ENCODE data around the gene FRMD4B.

GRCh38 chr3:69409831-69410230 lies 23.9 kb upstream of the FRMD4B start:
- no peak for TF ChIP-seq CTCF (IDR thresholded peaks at IDR 0.05)
- TF ChIP-seq POLR2A (IDR thresholded peaks at IDR 0.05), result no peak
